GM23338 (cell line): ENCODE data around the gene COL2A1. TPM values are rescaled to one million over a fixed set of nuclear protein-coding genes. Genes with fewer than 3 reads are reported as not detected.

Experiments used
- ATAC-seq: fragments of 200-7000 bp; cut with Tn5 transposase; 3 replicates; pipeline ENCODE4 v1.9.1; 2020
- DNase-seq: peaks from one replicate; pipeline ENCODE4 v3.0.0-alpha.2; 2015; ENCODE audit warnings: low spot score
- H2AFZ ChIP-seq: fragments of 200-600 bp; sonication (generic); 2 replicates; pipeline ENCODE4 v1.8.0; 2016; ENCODE audit warnings: antibody characterized with exemption, mild to moderate bottlenecking, moderate library complexity
- H3F3A ChIP-seq: fragments of 200-600 bp; sonication (generic); replicated peaks from 2 replicates; pipeline ENCODE4 v1.8.0; 2017; ENCODE audit warnings: antibody characterized with exemption, mixed run types, low read depth
- H3K27ac ChIP-seq: fragments of 200-600 bp; sonication (generic); 2 replicates; pipeline ENCODE4 v1.6.1; 2016; ENCODE audit warnings: low read depth
- H3K27me3 ChIP-seq: fragments of 200-600 bp; sonication (generic); 2 replicates; pipeline ENCODE4 v1.8.0; 2016; ENCODE audit warnings: mild to moderate bottlenecking, mixed run types, moderate library complexity; ENCODE audit not compliant: insufficient read depth
- H3K36me3 ChIP-seq: fragments of 200-600 bp; sonication (generic); 2 replicates; pipeline ENCODE4 v1.8.0; 2016; ENCODE audit warnings: mild to moderate bottlenecking; ENCODE audit not compliant: insufficient read depth
- H3K4me1 ChIP-seq: fragments of 200-600 bp; sonication (generic); 2 replicates; pipeline ENCODE4 v1.8.0; 2016; ENCODE audit warnings: mild to moderate bottlenecking, moderate library complexity; ENCODE audit not compliant: insufficient read depth
- H3K4me2 ChIP-seq: fragments of 200-600 bp; sonication (generic); 2 replicates; pipeline ENCODE4 v1.7.1; 2017; ENCODE audit warnings: mixed run types
- H3K4me3 ChIP-seq: fragments of 200-600 bp; sonication (generic); 2 replicates; pipeline ENCODE4 v1.6.1; 2016; ENCODE audit warnings: mixed run types
- H3K79me2 ChIP-seq: fragments of 200-600 bp; sonication (generic); replicated peaks from 2 replicates; pipeline ENCODE4 v1.8.0; 2017; ENCODE audit warnings: mild to moderate bottlenecking; ENCODE audit not compliant: insufficient read depth
- H3K9me2 ChIP-seq: fragments of 200-600 bp; sonication (generic); 2 replicates; pipeline ENCODE4 v1.8.0; 2017; ENCODE audit not compliant: insufficient read depth
- H4K20me1 ChIP-seq: fragments of 200-600 bp; sonication (generic); replicated peaks from 2 replicates; pipeline ENCODE4 v1.8.0; 2017; ENCODE audit warnings: mild to moderate bottlenecking; ENCODE audit not compliant: insufficient read depth
- H3K27ac Mint-ChIP-seq: 2 replicates; pipeline ENCODE4 v1.8.0; 2020; ENCODE audit warnings: inconsistent platforms, mild to moderate bottlenecking, moderate library complexity, mixed read lengths
- H3K27me3 Mint-ChIP-seq: 3 replicates; pipeline ENCODE4 v1.8.0; 2022; ENCODE audit warnings: low read depth, mild to moderate bottlenecking, moderate library complexity, mixed read lengths, inconsistent platforms; ENCODE audit not compliant: insufficient read depth, poor library complexity
- H3K36me3 Mint-ChIP-seq: 3 replicates; pipeline ENCODE4 v1.8.0; 2021; ENCODE audit warnings: low read depth, mild to moderate bottlenecking, inconsistent platforms, moderate library complexity, mixed read lengths
- H3K4me1 Mint-ChIP-seq: 3 replicates; pipeline ENCODE4 v1.8.0; 2020; ENCODE audit warnings: mild to moderate bottlenecking, inconsistent platforms, mixed read lengths
- H3K4me3 Mint-ChIP-seq: 3 replicates; pipeline ENCODE4 v1.8.0; 2021; ENCODE audit warnings: moderate library complexity, mild to moderate bottlenecking, inconsistent platforms, mixed read lengths
- H3K9me3 Mint-ChIP-seq: 3 replicates; pipeline ENCODE4 v1.8.0; 2020; ENCODE audit warnings: moderate library complexity, mild to moderate bottlenecking, inconsistent platforms, mixed read lengths
- CREB1 ChIP-seq: fragments of 250-450 bp; sonication (Bioruptor Pico); IDR thresholded peaks from 2 replicates; pipeline ENCODE4 v1.5.0; 2020; ENCODE audit warnings: low read depth, mild to moderate bottlenecking, moderate library complexity
- EZH2 ChIP-seq: fragments of 200-600 bp; sonication (generic); IDR thresholded peaks from one replicate; pipeline ENCODE4 v1.8.0; 2017; ENCODE audit warnings: antibody characterized with exemption, mild to moderate bottlenecking, low read depth; ENCODE audit not compliant: unreplicated experiment
- EZH2phosphoT487 ChIP-seq: fragments of 200-600 bp; sonication (generic); IDR thresholded peaks from one replicate; pipeline ENCODE4 v1.8.1; 2018; ENCODE audit warnings: antibody characterized with exemption; ENCODE audit not compliant: unreplicated experiment
- JUNB ChIP-seq: IDR thresholded peaks from one replicate; pipeline ENCODE4 v1.6.1; 2016; ENCODE audit warnings: antibody characterized with exemption; ENCODE audit not compliant: unreplicated experiment
- NANOG ChIP-seq: IDR thresholded peaks from 2 replicates; pipeline ENCODE4 v1.6.1; 2016; ENCODE audit warnings: antibody characterized with exemption, borderline replicate concordance
- STAT1 ChIP-seq: IDR thresholded peaks from one replicate; pipeline ENCODE4 v1.6.1; 2016; ENCODE audit warnings: antibody characterized with exemption; ENCODE audit not compliant: unreplicated experiment
- ZNF114 ChIP-seq: fragments of 250-450 bp; sonication (Bioruptor Pico); IDR thresholded peaks from 2 replicates; pipeline ENCODE4 v1.5.0; 2020; ENCODE audit warnings: mild to moderate bottlenecking, moderate library complexity
- ZNF331 ChIP-seq: fragments of 250-450 bp; sonication (Bioruptor Pico); IDR thresholded peaks from 2 replicates; pipeline ENCODE4 v1.5.0; 2020; ENCODE audit warnings: low read depth, mild to moderate bottlenecking, moderate library complexity
- polyA plus RNA-seq: library from polyadenylated mRNA; unstranded; fragments of >200 nt; fragmentation: Nextera tagmentation; extraction: Ambion mirVana; gene quantifications from 2 replicates; pipeline ENCODE4 v1.2.1, GENCODE V29; 2016
- total RNA-seq: library from RNA; depleted of rRNA; stranded (reverse); fragments of >200 nt; shearing (Covaris generic); gene quantifications from 2 replicates; pipeline ENCODE4 v1.2.3, GENCODE V29; 2014
- TF ChIP-seq, protein P1 (sequence below): IDR thresholded peaks from one replicate; pipeline ENCODE4 v1.6.1; 2018; ENCODE audit warnings: antibody characterized with exemption; ENCODE audit not compliant: unreplicated experiment
- TF ChIP-seq, protein P2 (sequence below): IDR thresholded peaks from 2 replicates; pipeline ENCODE4 v1.6.1; 2016; ENCODE audit warnings: antibody characterized with exemption
- TF ChIP-seq, protein P3 (sequence below), 2 experiments: fragments of 200-600 bp in 1 of 2; sonication (generic) in 1 of 2; conservative IDR thresholded peaks; 2 replicates each; pipeline versions ENCODE4 v1.5.1 to v1.6.1; 2016 to 2017; ENCODE audit warnings: antibody characterized with exemption in 2 of 2, low read depth in 2 of 2, mild to moderate bottlenecking in 2 of 2, moderate library complexity in 1 of 2

COL2A1 gene
- total and polyA plus RNA-seq, 2 experiments from 2014 or later, result 7.0 to 24.6 TPM

DNA sequence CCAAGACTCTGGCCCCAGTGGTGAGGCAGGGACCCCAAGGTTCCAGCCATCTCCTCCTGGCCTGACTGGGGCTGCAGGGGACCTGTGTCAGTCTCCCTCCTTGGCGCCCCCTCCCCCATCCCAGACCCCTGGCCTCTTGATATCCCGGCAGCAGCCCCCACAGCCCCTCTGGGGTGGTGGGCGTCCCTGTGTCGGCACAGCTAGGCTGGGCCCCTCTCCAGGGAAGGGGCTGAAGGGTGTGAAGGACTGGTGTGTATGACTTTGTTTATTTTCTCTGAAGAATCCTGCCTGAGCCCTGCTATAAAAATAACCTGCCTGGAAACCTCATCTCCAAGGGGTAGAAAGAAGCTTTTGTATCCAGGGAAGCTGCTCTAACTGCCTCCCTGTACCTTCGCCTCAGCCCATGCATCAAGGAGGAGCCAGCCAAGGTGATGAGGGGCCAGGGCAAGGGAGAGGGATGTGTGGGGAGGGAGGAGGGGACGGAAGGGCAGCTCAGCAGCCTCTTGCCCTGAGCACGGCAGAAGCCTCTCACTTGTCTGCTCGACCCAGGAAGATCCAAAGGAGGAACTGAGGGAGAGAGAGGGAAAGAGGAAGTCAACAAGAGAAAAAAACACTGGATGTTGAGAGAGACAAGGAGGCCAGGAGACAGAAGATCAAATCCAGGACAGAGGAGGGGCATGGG is 25.4 kb upstream of the COL2A1 start (continued):
- TF ChIP-seq, protein P1, sequence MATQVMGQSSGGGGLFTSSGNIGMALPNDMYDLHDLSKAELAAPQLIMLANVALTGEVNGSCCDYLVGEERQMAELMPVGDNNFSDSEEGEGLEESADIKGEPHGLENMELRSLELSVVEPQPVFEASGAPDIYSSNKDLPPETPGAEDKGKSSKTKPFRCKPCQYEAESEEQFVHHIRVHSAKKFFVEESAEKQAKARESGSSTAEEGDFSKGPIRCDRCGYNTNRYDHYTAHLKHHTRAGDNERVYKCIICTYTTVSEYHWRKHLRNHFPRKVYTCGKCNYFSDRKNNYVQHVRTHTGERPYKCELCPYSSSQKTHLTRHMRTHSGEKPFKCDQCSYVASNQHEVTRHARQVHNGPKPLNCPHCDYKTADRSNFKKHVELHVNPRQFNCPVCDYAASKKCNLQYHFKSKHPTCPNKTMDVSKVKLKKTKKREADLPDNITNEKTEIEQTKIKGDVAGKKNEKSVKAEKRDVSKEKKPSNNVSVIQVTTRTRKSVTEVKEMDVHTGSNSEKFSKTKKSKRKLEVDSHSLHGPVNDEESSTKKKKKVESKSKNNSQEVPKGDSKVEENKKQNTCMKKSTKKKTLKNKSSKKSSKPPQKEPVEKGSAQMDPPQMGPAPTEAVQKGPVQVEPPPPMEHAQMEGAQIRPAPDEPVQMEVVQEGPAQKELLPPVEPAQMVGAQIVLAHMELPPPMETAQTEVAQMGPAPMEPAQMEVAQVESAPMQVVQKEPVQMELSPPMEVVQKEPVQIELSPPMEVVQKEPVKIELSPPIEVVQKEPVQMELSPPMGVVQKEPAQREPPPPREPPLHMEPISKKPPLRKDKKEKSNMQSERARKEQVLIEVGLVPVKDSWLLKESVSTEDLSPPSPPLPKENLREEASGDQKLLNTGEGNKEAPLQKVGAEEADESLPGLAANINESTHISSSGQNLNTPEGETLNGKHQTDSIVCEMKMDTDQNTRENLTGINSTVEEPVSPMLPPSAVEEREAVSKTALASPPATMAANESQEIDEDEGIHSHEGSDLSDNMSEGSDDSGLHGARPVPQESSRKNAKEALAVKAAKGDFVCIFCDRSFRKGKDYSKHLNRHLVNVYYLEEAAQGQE, result no peak
- TF ChIP-seq JUNB (no peak), NANOG (no peak), STAT1 (no peak), ZNF114 (no peak), EZH2 (no peak)
- TF ChIP-seq, protein P2, sequence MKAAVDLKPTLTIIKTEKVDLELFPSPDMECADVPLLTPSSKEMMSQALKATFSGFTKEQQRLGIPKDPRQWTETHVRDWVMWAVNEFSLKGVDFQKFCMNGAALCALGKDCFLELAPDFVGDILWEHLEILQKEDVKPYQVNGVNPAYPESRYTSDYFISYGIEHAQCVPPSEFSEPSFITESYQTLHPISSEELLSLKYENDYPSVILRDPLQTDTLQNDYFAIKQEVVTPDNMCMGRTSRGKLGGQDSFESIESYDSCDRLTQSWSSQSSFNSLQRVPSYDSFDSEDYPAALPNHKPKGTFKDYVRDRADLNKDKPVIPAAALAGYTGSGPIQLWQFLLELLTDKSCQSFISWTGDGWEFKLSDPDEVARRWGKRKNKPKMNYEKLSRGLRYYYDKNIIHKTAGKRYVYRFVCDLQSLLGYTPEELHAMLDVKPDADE, result no peak

DNA sequence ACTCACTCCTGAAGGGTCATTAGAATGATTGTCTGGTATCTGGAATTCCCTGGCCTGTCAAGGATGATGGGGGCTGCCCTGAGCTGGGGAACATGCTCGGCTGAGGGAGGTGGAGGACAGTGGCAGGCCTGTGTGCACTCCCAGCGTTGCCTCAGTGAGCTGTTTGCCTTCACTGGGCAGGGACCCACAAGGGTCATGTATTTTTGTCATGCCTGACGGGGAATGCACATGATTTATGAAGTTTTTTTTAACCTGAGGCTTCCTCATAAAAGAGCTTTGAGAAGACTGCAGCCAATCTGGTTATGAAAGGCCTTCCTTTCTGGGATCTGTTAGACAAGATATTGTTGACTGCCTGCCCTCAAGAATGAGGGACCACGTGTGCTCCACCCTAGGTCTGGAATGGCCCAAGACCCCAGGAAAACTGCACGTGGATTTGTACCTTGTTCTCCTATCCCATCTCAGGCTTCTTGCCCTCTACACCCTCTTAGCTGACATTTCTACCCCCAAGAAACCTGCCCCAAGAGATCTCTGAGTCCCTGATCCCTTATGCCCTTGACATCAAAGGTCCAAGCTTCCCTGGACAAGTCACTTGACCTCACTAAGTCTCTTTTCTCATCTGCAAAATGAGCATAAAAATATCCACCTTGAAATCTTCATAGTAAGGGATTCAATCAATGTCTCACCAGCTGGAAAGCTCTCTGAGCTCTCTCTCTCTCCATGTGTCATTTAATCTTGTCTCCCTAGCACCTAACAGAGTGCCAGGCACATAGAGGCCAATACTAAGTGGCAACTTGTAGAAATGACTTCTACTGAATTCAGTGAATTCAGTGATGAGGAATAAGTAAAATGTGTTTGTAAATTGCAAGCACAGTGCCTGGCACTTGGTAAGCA is 24.5 kb upstream of the COL2A1 start:
- Mint-ChIP-seq H3K9me3 (no peaks in the 10 kb centered on the region), H3K4me3 (no peak overlapping the region; the same call in 2 of the 3 replicates), H3K27me3 (peaks cover 88% of the 10 kb centered on the region), H3K4me1 (peaks cover 21% of the 10 kb centered on the region; the same call in 2 of the 3 replicates), H3K36me3 (no peaks in the 10 kb centered on the region), H3K27ac (no peak overlapping the region)
- Histone ChIP-seq H4K20me1 (peaks cover 8% of the 10 kb centered on the region), H3K27ac (no peak overlapping the region), H3K4me2 (no peak overlapping the region), H3F3A (no peaks in the 10 kb centered on the region), H3K4me1 (peaks cover 7% of the 10 kb centered on the region; the same call in 1 of the 2 replicates), H3K36me3 (no peaks in the 10 kb centered on the region), H3K9me2 (no peaks in the 10 kb centered on the region), H2AFZ (no peak overlapping the region), H3K27me3 (peaks cover 100% of the 10 kb centered on the region), H3K79me2 (no peaks in the 10 kb centered on the region), H3K4me3 (no peak overlapping the region)
- ATAC-seq, result no peak
- DNase-seq, result no peak
- TF ChIP-seq EZH2phosphoT487 (no peak), CREB1 (CRISPR knock-in tag) (no peak), ZNF114 (no peak), EZH2 (no peak), NANOG (no peak), STAT1 (no peak), ZNF331 (no peak), JUNB (no peak)
- TF ChIP-seq, protein P3, sequence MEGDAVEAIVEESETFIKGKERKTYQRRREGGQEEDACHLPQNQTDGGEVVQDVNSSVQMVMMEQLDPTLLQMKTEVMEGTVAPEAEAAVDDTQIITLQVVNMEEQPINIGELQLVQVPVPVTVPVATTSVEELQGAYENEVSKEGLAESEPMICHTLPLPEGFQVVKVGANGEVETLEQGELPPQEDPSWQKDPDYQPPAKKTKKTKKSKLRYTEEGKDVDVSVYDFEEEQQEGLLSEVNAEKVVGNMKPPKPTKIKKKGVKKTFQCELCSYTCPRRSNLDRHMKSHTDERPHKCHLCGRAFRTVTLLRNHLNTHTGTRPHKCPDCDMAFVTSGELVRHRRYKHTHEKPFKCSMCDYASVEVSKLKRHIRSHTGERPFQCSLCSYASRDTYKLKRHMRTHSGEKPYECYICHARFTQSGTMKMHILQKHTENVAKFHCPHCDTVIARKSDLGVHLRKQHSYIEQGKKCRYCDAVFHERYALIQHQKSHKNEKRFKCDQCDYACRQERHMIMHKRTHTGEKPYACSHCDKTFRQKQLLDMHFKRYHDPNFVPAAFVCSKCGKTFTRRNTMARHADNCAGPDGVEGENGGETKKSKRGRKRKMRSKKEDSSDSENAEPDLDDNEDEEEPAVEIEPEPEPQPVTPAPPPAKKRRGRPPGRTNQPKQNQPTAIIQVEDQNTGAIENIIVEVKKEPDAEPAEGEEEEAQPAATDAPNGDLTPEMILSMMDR (conservative IDR thresholded peaks at IDR 0.05; ENCODE audit: low read depth in 2 of 2), result no peak
- TF ChIP-seq, protein P1, result no peak
- TF ChIP-seq, protein P2, result no peak
